ENCODE measurements around the gene FMN1.

The FMN1 gene

DNA sequence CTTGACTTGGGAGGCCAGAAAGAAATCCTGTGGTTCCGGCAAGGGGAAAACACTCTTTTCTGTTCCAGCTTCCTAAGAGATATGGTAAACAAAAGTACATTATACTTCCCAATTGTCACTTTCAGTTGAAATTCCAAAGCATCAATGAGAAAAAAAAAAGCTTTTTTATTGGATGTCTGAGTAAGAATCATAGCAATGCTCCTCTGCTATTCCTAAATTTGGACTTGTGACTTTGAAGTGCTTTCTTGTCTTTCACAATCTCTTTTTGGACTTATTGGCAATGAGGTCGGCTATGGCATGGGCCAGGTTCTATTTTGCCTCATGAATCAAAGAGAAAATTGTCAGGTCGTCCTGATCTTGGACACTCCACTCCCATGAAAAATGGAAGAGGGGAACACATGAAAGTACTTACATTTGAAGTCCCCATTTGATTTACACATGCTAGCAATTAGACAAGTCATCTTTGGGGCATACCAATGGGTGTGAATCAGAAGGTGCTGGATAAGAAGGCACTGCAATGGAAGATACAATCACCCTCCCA is 306.2 kb downstream of the FMN1 start:
- ChIA-PET POLR2A (no interaction called here), CTCF (no interaction called here)
- no peak for TF ChIP-seq FOXA1 (IDR thresholded peaks at IDR 0.05)
- TF ChIP-seq L3MBTL2 (conservative IDR thresholded peaks at IDR 0.05) = no peak
- TF ChIP-seq TARDBP (IDR thresholded peaks at IDR 0.05) = no peak
- TF ChIP-seq NFRKB (IDR thresholded peaks at IDR 0.05) = no peak
- no peak for TF ChIP-seq FOXK2 (IDR thresholded peaks at IDR 0.05)
- no peak for DNase-seq (ENCODE audit: extremely low spot score)

- ChIA-PET POLR2A (no interaction called here), CTCF (interaction anchor here (0.9 kb wide), 1 partner anchor 43 kb away, joined by 3 read pairs; no protein-coding TSS in a partner anchor)
- TF ChIP-seq ZNF384 (IDR thresholded peaks at IDR 0.05) (no peak), CTBP1 (IDR thresholded peaks at IDR 0.05; ENCODE audit: borderline replicate concordance) (no peak), SUZ12 (IDR thresholded peaks at IDR 0.05) (no peak), TARDBP (IDR thresholded peaks at IDR 0.05) (no peak), HDGF (IDR thresholded peaks at IDR 0.05; ENCODE audit: borderline replicate concordance) (no peak), L3MBTL2 (conservative IDR thresholded peaks at IDR 0.05) (no peak), PKNOX1 (IDR thresholded peaks at IDR 0.05) (no peak), FOXK2 (IDR thresholded peaks at IDR 0.05) (no peak), ELF4 (IDR thresholded peaks at IDR 0.05) (no peak), LEF1 (IDR thresholded peaks at IDR 0.05; ENCODE audit: borderline replicate concordance) (no peak), ARNT (IDR thresholded peaks at IDR 0.05) (no peak), BHLHE40 (IDR thresholded peaks at IDR 0.05; ENCODE audit: borderline replicate concordance) (no peak), FOXM1 (IDR thresholded peaks at IDR 0.05; ENCODE audit: borderline replicate concordance) (no peak), SP1 (IDR thresholded peaks at IDR 0.05) (no peak), NFRKB (IDR thresholded peaks at IDR 0.05) (no peak), FOXA1 (IDR thresholded peaks at IDR 0.05) (no peak)
- DNase-seq (ENCODE audit: extremely low spot score) = no peak
Observed at GRCh38 chr15:32887090-32887489, 307.4 kb downstream of the FMN1 start.

GRCh38 chr15:32886459-32886858 is 308.1 kb downstream of the FMN1 start:
- DNase-seq (ENCODE audit: extremely low spot score) = no peak
- ChIA-PET POLR2A (no interaction called here), CTCF (no interaction called here)
- TF ChIP-seq TARDBP (IDR thresholded peaks at IDR 0.05) = no peak
- TF ChIP-seq FOXK2 (IDR thresholded peaks at IDR 0.05) = no peak
- no peak for TF ChIP-seq SUZ12 (IDR thresholded peaks at IDR 0.05)
- TF ChIP-seq BHLHE40 (IDR thresholded peaks at IDR 0.05; ENCODE audit: borderline replicate concordance) = no peak
- TF ChIP-seq NFRKB (IDR thresholded peaks at IDR 0.05) = no peak
- no peak for TF ChIP-seq L3MBTL2 (conservative IDR thresholded peaks at IDR 0.05)
- TF ChIP-seq ELF4 (IDR thresholded peaks at IDR 0.05) = no peak
- TF ChIP-seq HDGF (IDR thresholded peaks at IDR 0.05; ENCODE audit: borderline replicate concordance) = no peak
- TF ChIP-seq ZNF384 (IDR thresholded peaks at IDR 0.05) = no peak
- TF ChIP-seq ARNT (IDR thresholded peaks at IDR 0.05) = no peak
- TF ChIP-seq FOXM1 (IDR thresholded peaks at IDR 0.05; ENCODE audit: borderline replicate concordance) = no peak
- TF ChIP-seq PKNOX1 (IDR thresholded peaks at IDR 0.05) = no peak
- no peak for TF ChIP-seq FOXA1 (IDR thresholded peaks at IDR 0.05)
- no peak for TF ChIP-seq CTBP1 (IDR thresholded peaks at IDR 0.05; ENCODE audit: borderline replicate concordance)
- TF ChIP-seq LEF1 (IDR thresholded peaks at IDR 0.05; ENCODE audit: borderline replicate concordance) = no peak

- no peak for DNase-seq (ENCODE audit: extremely low spot score)
- POLR2A ChIA-PET = no interaction called here
- CTCF ChIA-PET = no interaction called here
- TF ChIP-seq SP1 (IDR thresholded peaks at IDR 0.05) (no peak), TARDBP (IDR thresholded peaks at IDR 0.05) (no peak), ELF4 (IDR thresholded peaks at IDR 0.05) (no peak), ARNT (IDR thresholded peaks at IDR 0.05) (no peak), NFRKB (IDR thresholded peaks at IDR 0.05) (no peak), FOXA1 (IDR thresholded peaks at IDR 0.05) (no peak), FOXM1 (IDR thresholded peaks at IDR 0.05; ENCODE audit: borderline replicate concordance) (no peak), FOXK2 (IDR thresholded peaks at IDR 0.05) (no peak), HDGF (IDR thresholded peaks at IDR 0.05; ENCODE audit: borderline replicate concordance) (no peak), LEF1 (IDR thresholded peaks at IDR 0.05; ENCODE audit: borderline replicate concordance) (no peak), CTBP1 (IDR thresholded peaks at IDR 0.05; ENCODE audit: borderline replicate concordance) (no peak)
Observed at GRCh38 chr15:32885713-32886112, 308.8 kb downstream of the FMN1 start.

- CTCF ChIA-PET = interaction anchor here (0.6 kb wide), 1 partner anchor 30 kb away, joined by 3 read pairs; no protein-coding TSS in a partner anchor
Observed at GRCh38 chr15:32884146-32884545, 310.4 kb downstream of the FMN1 start.

GRCh38 chr15:32882955-32883354 is 311.6 kb downstream of the FMN1 start:
- TF ChIP-seq ELF4 (IDR thresholded peaks at IDR 0.05) (no peak), PKNOX1 (IDR thresholded peaks at IDR 0.05) (no peak), BHLHE40 (IDR thresholded peaks at IDR 0.05; ENCODE audit: borderline replicate concordance) (no peak), SP1 (IDR thresholded peaks at IDR 0.05) (no peak), ZNF384 (IDR thresholded peaks at IDR 0.05) (no peak), L3MBTL2 (conservative IDR thresholded peaks at IDR 0.05) (no peak), FOXK2 (IDR thresholded peaks at IDR 0.05) (no peak), ARNT (IDR thresholded peaks at IDR 0.05) (no peak)
- ChIA-PET POLR2A (no interaction called here), CTCF (interaction anchor here (0.6 kb wide), 1 partner anchor 21 kb away, joined by 5 read pairs; no protein-coding TSS in a partner anchor)
- DNase-seq (ENCODE audit: extremely low spot score) = no peak

More at GRCh38 chr15:32884146-32884545, 310.4 kb downstream of the FMN1 start:
- POLR2A ChIA-PET = no interaction called here
- no peak for DNase-seq (ENCODE audit: extremely low spot score)
- TF ChIP-seq FOXM1 (IDR thresholded peaks at IDR 0.05; ENCODE audit: borderline replicate concordance) (no peak), ELF4 (IDR thresholded peaks at IDR 0.05) (no peak), BHLHE40 (IDR thresholded peaks at IDR 0.05; ENCODE audit: borderline replicate concordance) (no peak), ZNF384 (IDR thresholded peaks at IDR 0.05) (no peak), SP1 (IDR thresholded peaks at IDR 0.05) (no peak), NFRKB (IDR thresholded peaks at IDR 0.05) (no peak), CTBP1 (IDR thresholded peaks at IDR 0.05; ENCODE audit: borderline replicate concordance) (no peak)

Data from HEK293T (cell line).